ENCODE measurements around the gene OSBP2. TPM values are rescaled to one million over a fixed set of nuclear protein-coding genes. Genes with fewer than 3 reads are reported as not detected.
"Not testable (repeated sequence)": the region's sequence is repeated elsewhere in the genome, so short reads cannot be mapped to it uniquely, and the experiment has no call there.

Gene OSBP2
- total RNA-seq, 1 donor from 2014 or later: 12.0 TPM

DNA sequence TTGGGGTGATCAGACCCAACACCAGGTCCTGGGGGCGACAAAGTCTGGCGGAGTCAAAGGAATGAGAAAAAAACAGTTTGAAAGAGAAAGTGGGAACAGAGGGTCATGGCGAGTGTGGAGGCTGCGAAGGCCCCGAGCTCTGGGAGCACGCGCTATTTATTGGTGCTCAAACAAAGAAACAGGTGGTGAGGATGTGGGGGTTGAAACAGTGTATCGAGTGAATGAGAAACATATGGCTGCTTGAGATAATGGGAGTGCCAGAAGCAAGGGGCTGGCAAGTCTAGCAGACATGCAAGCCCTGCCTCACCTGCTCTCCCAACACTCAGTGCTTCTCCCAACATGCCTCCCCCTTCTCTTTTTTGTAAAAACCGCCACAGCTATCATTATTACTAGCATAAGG is 19.2 kb upstream of the OSBP2 start:
- DNase-seq (ENCODE audit: low spot score) (no peak), ATAC-seq (no peak)
- intact Hi-C loops (cut with DNase I): no loop called here

DNA sequence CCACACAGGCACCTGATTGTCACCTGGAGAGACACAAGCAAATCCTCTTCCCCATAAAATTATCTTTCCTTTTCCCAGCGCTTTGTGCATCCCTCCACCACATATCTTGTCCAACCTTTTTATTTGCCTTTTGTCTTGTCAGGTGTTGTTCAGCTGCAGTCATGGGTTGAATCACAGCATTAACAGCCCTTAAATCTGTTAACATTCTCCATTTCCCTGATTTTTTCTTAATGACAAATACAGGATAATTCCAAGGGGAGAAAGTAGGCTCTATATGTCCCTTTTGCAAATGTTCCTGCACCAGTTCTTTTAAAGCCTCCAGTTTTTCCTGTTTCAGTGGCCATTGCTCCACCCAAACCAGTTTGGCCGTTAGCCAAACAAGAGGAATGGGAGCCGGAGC is 18.1 kb upstream of the OSBP2 start:
- ATAC-seq; DNase-seq (ENCODE audit: low spot score); intact Hi-C loops (cut with DNase I): not testable (repeated sequence)

DNA sequence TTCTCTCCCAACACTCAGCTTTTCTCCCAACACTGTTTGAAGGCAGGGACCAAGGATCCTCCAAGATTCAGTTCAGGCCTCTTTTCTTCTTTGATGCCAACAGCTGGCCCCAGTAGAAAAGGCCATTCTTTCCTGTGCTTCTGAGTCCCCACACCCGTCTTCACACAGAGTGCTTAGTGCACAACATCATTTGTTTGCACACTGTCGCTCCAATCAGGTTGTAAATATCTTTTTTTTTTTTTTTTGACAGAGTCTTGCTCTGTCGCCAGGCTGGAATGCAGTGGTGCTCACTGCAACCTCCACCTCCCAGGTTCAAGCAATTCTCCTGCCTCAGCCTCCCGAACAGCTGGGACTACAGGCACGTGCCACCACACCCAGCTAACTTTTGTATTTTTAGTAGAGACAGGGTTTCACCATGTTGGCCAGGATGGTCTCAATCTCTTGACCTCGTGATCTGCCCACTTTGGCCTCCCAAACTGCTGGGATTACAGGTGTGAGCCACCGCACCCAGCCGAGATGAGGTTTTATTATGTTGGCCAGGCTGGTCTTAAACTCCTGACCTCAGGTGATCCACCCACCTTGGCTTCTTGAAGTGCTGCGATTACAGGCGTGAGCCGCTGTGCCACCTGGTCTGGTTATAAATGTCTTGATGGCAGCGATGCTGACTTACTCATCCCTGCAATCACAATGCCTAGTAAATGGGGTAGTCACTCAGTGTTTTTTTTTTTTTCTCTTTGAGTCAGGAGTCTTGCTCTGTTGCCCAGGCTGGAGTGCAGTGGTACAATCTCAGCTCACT is 14.6 kb upstream of the OSBP2 start:
- ATAC-seq; DNase-seq (ENCODE audit: low spot score); intact Hi-C loops (cut with DNase I): not testable (repeated sequence)

DNA sequence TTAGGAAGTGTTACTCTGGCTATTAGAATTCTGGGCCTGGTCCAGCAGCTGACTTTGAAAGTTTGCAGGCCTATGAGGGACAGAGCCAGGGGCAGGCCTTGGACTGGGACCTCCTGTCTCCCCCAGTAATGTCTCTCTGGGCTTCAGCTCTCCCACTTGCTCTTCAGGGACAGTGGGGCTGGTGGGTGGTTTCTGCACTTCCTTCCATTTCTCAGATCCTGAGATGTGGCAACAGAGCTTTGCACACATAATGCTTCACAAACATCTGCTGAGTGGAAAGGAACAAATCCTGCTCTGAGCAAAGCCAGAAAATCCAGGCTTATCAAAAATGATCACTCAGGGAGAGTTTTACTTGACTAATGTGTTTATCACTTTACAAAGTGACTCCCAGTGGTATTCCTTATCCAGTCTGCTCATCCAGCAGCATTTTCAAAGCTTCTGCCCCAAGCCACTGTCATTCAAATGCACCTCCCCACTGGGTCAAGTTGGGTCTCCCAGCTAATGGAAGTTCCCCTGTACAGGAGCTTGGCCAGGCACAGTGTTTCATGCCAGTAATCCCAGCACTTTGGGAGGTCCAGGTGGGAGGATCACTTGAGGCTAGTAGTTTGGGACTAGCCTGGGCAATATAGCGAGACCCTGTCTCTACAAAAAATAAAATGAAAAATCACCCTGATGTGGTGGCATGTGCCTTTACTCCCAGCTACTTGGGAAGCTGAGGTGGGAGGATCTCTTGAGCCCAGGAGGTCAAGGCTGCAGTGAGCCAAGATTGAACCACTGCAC is 13.5 kb upstream of the OSBP2 start:
- intact Hi-C loops (cut with DNase I): no loop called here
- DNase-seq (ENCODE audit: low spot score): no peak
- ATAC-seq: no peak

GRCh38 chr22:30681831-30682230 is 12.8 kb upstream of the OSBP2 start:
- ATAC-seq (no peak), DNase-seq (ENCODE audit: low spot score) (no peak)
- intact Hi-C loops (cut with DNase I): no loop called here

DNA sequence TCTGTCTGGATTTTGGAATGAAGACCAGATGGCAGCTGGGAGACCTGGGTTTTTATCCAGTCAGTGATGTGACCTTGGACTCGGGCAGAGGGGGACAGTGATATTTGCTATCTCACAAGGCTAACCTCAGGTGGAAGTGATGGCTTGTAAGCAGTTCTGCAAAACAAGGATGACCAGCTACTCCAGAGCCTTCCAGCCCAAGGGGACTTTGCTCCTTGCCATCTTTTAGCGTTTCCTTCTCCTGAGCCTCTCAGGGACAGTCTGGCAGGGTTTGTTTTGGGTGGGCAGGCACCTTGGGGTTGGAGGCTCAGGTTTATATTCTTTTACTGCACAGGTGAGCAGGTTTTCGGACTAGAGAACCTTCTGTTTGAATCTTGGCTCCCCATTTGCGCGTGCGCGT is 9.5 kb upstream of the OSBP2 start:
- ATAC-seq: no peak
- DNase-seq (ENCODE audit: low spot score): no peak

DNA sequence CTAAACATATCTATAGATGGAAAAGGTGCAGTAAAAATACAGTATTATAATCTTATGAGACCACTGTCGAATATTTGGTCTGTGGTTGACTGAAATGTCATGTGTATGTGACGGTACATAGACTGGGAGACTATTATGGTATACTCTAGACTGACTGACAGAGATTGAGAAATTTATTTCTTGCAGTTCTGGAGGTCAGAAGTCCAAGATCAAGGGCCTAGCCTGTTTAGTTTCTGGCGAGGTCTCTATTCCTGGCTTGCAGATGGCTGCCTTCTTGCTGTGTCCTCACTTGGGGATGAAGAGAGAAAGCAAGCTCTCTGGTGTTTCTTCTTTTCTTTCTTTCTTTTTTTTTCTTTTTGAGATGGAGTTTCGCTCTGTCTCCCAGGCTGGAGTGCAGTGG is 7.3 kb upstream of the OSBP2 start:
- intact Hi-C loops (cut with DNase I): no loop called here
- ATAC-seq: no peak

More for the DNA sequence above, 9.5 kb upstream of the OSBP2 start:
- intact Hi-C loops (cut with DNase I): no loop called here

DNA sequence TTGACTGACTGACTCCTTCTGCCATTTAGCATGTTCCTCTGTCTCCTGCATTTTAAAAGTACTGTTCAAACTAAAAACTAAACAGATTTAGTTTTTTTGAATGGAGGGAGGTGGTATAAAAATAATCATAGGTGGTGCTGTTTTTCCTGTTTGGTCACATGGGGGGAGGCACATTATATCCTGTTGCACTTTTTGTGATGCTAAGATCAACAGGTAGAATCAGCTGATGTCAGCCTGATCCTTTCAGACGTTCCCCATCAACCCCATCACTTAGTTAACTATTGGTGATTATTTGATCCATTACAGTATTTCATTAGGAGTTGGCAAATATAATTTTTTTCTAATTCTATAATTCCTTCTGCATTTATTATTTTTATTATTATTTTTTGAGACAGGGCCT is 5.1 kb upstream of the OSBP2 start:
- intact Hi-C loops (cut with DNase I): no loop called here
- no peak for ATAC-seq

More for the DNA sequence above, 7.3 kb upstream of the OSBP2 start:
- no peak for DNase-seq (ENCODE audit: low spot score)

DNA sequence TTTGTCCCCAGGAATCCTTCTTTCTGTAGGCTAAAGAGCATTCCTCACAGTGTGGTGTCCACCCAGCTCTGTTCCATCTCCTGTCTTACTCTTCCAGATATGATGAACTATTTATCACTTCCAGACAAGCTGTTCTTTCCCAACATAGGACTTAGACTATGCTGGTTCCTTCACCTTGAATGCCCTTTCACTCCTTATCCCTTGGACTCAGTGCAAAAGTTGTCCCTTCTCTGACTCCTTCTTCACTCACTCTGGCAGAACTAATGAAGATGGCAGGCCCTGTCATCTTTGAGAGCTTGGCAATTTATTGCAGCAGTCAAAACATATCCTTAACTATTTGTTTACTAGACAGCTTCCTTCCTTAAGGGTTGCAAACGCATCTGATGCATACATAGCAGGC is 3.5 kb upstream of the OSBP2 start:
- intact Hi-C loops (cut with DNase I): no loop called here
- no peak for ATAC-seq

More for the DNA sequence above, 5.1 kb upstream of the OSBP2 start:
- DNase-seq (ENCODE audit: low spot score): no peak

DNA sequence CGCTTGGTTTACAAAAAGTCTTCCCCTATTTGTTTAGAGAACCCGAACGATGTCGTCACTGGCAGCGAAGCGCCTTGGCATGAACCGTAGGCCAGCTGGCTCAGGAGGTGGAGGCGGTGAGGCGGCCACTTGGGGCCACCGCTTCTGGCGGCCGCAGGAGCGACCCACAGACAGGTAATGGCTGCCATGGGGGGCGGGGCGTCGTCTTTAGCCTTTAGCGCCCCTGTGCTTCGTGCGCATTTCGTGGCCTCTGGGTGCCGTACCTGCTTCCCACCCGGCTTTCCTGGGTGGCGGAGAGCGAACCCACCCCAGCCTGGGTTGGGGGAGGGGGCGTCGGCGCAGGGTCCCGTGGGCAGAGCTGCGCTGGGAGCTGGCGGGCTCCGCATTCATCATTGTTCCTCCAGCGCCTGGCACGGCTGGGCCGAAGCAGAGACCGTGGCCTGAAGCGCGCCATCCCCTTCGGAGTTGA is 469 bp upstream of the OSBP2 start:
- DNase-seq (ENCODE audit: low spot score) (peak; percentile 64), ATAC-seq (peak; percentile 44)
- intact Hi-C loops (cut with DNase I): no loop called here

More for the DNA sequence above, 3.5 kb upstream of the OSBP2 start:
- DNase-seq (ENCODE audit: low spot score): no peak

GRCh38 chr22:30695351-30695851 is 727 bp downstream of the OSBP2 start:
- ATAC-seq: no peak
- intact Hi-C loops (cut with DNase I): no loop called here

DNA sequence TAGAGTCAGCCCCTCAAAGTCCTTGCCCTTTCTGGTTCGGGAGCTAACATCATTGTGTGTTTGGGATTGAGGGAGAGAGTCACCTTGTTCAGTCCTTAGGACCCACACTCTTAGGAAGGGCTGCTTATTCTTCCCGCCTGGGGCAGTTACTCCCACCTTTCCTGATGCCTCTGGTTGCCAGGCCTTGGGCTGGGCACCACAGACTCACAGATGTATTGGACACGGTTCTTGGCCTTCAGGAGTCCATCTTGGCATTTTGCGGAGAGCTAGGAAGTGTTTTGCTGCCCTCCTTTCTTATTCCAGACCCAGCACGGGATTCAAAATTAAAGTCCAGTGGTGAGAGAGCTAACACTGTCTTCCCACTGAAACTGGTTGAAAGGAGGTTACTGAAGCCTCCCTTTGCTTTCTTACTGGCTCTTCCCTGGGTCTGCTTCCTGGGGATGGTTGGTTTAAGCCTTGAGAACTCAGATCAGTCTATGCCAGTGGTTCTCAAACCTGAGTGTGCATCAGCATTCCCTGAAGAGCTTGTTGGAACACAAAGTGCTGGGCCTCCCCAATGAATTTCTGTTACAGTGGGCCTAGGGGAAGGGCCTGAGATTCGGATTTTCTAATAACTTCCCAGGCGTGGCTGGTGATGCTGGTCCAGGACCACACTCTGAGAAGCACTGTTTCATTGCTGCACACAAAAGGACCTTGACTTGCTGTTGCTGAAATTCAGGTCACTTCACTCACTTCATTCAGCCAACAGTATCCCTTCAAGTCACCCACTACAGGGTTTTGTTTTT is 1.4 kb downstream of the OSBP2 start:
- no peak for ATAC-seq
- intact Hi-C loops (cut with DNase I): no loop called here
- no peak for DNase-seq (ENCODE audit: low spot score)

More at GRCh38 chr22:30695351-30695851, 727 bp downstream of the OSBP2 start:
- peak; percentile 57 for DNase-seq (ENCODE audit: low spot score)

GRCh38 chr22:30697975-30698374 is 3.3 kb downstream of the OSBP2 start:
- DNase-seq (ENCODE audit: low spot score) (no peak), ATAC-seq (no peak)
- intact Hi-C loops (cut with DNase I): no loop called here

DNA sequence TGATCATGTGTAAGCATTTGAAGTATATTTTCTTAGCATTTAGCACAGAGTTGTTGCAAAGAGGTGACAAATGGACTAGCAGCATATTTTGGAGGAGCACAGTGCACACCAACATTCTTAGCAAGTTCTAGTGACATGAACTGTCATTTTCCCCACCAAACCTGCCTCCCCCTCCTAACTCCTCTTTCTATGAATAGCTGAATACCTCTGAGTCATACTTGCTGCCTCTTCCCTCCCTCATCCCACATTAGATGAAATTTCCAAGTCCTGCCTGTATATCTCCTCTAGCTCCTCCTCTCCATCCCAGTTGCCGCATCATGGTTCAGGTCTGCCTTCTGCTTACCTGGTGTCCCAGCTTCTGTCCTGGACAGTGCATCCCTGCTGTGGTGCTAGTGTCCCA is 7.2 kb downstream of the OSBP2 start:
- intact Hi-C loops (cut with DNase I): no loop called here
- no peak for DNase-seq (ENCODE audit: low spot score)
- ATAC-seq: no peak

DNA sequence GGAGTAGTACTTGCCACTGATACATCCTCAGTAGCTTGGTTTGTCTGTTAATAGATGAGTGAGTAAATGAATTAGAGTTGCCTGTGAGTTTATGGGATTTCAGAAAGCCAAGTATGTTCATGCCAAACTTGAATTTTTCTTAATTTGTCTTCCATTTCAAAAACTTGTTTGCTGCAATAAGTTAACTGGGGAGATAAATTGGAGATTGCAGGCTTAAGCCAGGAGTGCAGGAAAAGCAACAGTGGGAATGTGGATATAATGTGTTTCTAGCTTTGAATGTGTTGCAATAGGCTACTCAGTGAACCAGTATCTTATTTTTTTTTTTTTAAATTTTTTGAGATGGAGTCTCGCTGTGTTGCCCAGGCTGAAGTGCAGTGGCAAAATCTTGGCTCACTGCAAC is 8.2 kb downstream of the OSBP2 start:
- DNase-seq (ENCODE audit: low spot score) (no peak), ATAC-seq (no peak)
- intact Hi-C loops (cut with DNase I): no loop called here

DNA sequence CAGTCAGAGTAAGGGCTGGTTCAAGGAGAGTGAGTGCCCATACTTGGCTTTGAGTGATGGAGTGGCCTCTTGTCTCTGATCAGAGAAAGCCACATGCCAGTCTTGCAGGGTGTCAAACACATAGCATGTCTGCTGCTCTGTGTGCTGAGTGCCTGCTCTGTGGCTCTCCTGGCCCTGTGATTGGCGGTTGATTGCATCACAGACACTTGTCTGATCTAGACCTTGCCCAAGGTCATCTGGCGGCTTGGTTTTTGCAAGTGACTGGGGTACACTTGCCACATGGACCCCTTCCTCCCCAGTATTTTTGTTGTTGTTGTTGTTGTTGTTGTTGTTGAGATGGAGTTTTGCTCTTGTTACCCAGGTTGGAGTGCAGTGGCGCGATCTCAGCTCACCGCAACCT is 10.3 kb downstream of the OSBP2 start:
- ATAC-seq: no peak
- DNase-seq (ENCODE audit: low spot score): no peak
- intact Hi-C loops (cut with DNase I): no loop called here

DNA sequence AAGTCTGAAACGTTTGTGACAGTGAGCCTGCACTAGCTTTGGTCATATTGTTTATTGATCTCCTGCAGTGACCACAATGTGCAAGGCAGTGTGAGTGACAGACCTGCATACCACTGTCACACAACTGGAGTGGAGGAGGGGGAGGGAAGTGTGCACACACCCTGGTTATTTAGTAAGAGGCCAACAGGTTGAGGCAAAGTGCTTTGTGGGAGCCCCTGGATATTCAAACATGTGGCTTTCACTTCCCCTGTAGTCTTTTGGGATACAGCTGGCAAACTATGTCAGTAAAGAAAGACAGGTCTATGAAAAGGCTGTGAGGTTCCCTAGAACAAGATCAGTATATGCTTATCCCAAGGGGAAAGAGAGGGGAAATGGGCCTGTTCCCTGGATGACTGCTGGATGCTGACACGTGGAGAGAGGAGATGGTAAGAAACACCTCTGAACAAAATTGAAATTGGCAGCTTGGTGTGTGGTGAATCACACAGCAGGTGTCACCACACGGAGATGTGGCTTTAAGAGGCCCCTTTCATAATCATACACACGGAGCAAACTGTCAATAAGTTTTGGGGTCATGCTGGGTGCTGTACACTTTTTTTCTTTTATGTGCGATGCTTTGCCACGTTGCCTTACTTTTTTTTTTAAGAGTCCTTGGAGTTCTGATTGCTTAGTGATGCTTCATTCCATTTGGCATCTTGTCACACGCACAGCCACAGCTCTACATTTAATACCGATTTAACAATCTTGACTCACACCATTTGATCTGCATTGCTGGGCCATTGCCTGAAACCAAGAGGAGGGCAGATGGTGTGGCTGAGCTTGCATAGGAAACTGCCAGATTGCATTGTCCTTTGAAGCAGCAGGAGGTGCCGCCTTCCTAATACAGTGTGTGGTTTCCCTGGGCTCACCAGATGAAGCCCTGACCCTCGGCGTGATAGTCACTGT is 11.3 kb downstream of the OSBP2 start:
- intact Hi-C loops (cut with DNase I): no loop called here
- DNase-seq (ENCODE audit: low spot score): no peak
- no peak for ATAC-seq

DNA sequence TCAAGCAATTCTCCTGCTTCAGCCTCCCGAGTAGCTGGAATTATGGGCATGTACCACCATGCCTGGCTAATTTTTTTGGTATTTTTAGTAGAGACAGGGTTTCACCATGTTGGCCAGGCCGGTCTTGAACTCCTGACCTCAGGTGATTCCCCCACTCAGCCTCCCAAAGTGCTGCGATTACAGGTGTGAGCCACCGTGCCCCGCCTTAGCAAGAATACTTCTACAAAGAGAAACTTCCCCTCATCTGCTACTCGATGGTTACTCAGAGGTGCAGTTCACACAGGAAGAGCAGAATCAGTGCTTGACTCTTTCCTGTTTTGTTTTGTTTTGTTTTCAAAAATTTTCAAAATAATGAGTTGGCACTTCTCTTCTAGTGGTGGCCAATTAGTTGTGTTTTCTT is 15.3 kb downstream of the OSBP2 start:
- intact Hi-C loops (cut with DNase I); DNase-seq (ENCODE audit: low spot score); ATAC-seq: not testable (repeated sequence)
